Lung (tissue), 12 donors: ENCODE data around the gene TINCR. TPM values are rescaled to one million over a fixed set of nuclear protein-coding genes. Genes with fewer than 3 reads are reported as not detected.

Experiments
- ATAC-seq: fragments of 200-7000 bp; cut with Tn5 transposase; one replicate; pipeline ENCODE4 v1.9.1; 2020; ENCODE audit warnings: moderate number of reproducible peaks; ENCODE audit not compliant: insufficient read depth, low FRiP score
- DNase-seq, 3 donors: peaks; one replicate each; pipeline ENCODE4 v3.0.0-alpha.2; 2013 to 2017
- H3K27ac ChIP-seq, 2 donors: one replicate each; pipeline ENCODE4 v1.5.1; 2013; ENCODE audit warnings: mild to moderate bottlenecking in 2 of 2, moderate library complexity in 2 of 2, control low read depth in 1 of 2, inconsistent platforms in 1 of 2, low read depth in 1 of 2, low read length in 1 of 2
- H3K27me3 ChIP-seq, 3 donors: one replicate each; pipeline ENCODE4 v1.5.1; 2013; ENCODE audit warnings: low read length in 2 of 3; ENCODE audit not compliant: control insufficient read depth in 3 of 3, insufficient read depth in 3 of 3
- H3K36me3 ChIP-seq, 4 donors: one replicate each; pipeline ENCODE4 v1.5.1; 2013; ENCODE audit warnings: low read length in 4 of 4, mild to moderate bottlenecking in 1 of 4, moderate library complexity in 1 of 4; ENCODE audit not compliant: control insufficient read depth in 4 of 4, insufficient read depth in 4 of 4
- H3K4me1 ChIP-seq, 5 donors: one replicate each; pipeline ENCODE4 v1.5.1; 2013; ENCODE audit warnings: low read length in 5 of 5, mild to moderate bottlenecking in 2 of 5, moderate library complexity in 1 of 5; ENCODE audit not compliant: control insufficient read depth in 5 of 5, insufficient read depth in 5 of 5
- H3K4me3 ChIP-seq: one replicate; pipeline ENCODE4 v1.5.1; 2013; ENCODE audit warnings: mild to moderate bottlenecking, control low read depth, moderate library complexity
- H3K9ac ChIP-seq, 2 donors: one replicate each; pipeline ENCODE4 v1.5.1; 2013; ENCODE audit warnings: low read length in 2 of 2, control low read depth in 1 of 2; ENCODE audit not compliant: insufficient read depth in 1 of 2
- H3K9me3 ChIP-seq, 4 donors: one replicate each; pipeline ENCODE4 v1.5.1; 2013; ENCODE audit warnings: low read length in 3 of 4, mild to moderate bottlenecking in 1 of 4, moderate library complexity in 1 of 4; ENCODE audit not compliant: control insufficient read depth in 4 of 4, insufficient read depth in 3 of 4
- WGBS, 2 donors: extraction: QIAGEN DNeasy Blood & Tissue Kit; methylation state at CpG; one replicate each; pipeline ENCODE4 v1.1.7; 2013; 5-methylcytosine and 5-hydroxymethylcytosine counted together
- polyA plus RNA-seq, 2 donors: library from polyadenylated mRNA; stranded (reverse); fragments of 200-250 nt; gene quantifications; one replicate each; pipeline ENCODE4 v1.2.1, GENCODE V29; 2013
- total RNA-seq, 2 donors: library from RNA; depleted of rRNA in 1 of 2; stranded (reverse); fragments of >200 nt in 1 of 2; gene quantifications; one replicate each; pipeline ENCODE4 v1.2.1, GENCODE V29; 2014 to 2021
- TF ChIP-seq, protein P1 (sequence below): IDR thresholded peaks from 2 replicates; pipeline ENCODE4 v1.5.1; 2012; ENCODE audit warnings: mild to moderate bottlenecking; ENCODE audit errors: control extremely low read depth, extremely low read depth
- donor health status: control.
- donor health status: control.
- donor health status: Bipolar disorder and iron deficiency.
- donor health status: healthy.
- donor health status: DM: yes; HTN: yes; CAD: no.

TINCR gene
- total and polyA plus RNA-seq, 4 donors = 1.0 to 2.0 (median 1.9) TPM

DNA sequence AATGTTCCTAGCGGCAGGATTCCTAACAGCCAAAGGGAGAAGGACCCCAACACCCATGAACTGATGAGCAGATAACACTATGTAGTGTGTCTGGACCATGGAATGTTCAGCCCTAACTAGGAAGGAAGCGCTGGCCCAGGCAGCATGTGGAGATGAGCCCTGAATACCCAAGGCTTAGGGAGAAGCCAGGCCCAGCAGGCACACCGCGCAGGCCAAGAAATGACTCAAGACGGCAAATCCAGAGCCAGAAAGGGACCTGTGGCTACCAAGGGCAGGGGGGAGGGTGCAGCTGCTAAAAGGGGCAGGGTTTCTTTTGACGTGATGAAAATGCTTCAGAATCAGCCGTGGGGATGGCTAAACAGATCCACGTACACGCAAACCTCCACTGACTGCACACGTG is 20.7 kb upstream of the TINCR start:
- no peak for ATAC-seq
- Histone ChIP-seq H3K36me3 (peaks cover 19 to 69% (median 42%) of the 10 kb centered on the region in 4 donors), H3K4me1 (peaks cover 0 to 12% (median 2%) of the 10 kb centered on the region in 5 donors), H3K27me3 (no peaks in the 10 kb centered on the region), H3K9ac (no peak overlapping the region), H3K4me3 (no peak overlapping the region), H3K9me3 (no peaks in the 10 kb centered on the region), H3K27ac (no peak overlapping the region)
- TF ChIP-seq, protein P1, sequence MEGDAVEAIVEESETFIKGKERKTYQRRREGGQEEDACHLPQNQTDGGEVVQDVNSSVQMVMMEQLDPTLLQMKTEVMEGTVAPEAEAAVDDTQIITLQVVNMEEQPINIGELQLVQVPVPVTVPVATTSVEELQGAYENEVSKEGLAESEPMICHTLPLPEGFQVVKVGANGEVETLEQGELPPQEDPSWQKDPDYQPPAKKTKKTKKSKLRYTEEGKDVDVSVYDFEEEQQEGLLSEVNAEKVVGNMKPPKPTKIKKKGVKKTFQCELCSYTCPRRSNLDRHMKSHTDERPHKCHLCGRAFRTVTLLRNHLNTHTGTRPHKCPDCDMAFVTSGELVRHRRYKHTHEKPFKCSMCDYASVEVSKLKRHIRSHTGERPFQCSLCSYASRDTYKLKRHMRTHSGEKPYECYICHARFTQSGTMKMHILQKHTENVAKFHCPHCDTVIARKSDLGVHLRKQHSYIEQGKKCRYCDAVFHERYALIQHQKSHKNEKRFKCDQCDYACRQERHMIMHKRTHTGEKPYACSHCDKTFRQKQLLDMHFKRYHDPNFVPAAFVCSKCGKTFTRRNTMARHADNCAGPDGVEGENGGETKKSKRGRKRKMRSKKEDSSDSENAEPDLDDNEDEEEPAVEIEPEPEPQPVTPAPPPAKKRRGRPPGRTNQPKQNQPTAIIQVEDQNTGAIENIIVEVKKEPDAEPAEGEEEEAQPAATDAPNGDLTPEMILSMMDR = no peak
- WGBS, 2 donors = 91% methylated on average over 10 of the region's 10 CpGs
- no peak for DNase-seq

DNA sequence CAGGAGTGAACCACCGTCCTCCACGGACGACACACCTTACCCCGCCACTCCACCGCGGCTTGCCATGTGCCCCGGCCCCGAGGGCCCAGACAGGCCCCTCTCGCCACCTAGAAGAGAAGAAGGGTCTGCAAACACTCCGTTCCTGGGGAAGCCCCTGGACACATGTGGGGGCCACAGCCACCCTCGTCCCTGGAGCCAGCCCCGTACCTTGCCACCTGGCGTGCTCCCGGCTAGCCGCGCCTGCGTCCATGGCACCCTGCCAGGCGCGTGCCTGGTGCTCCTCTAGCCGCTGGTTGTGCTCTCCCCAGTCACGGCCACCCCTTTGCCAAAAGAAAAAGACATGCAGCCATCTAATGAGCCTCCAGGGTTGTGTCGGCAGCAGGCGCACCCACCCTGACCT is 19.9 kb upstream of the TINCR start:
- Histone ChIP-seq H3K27me3 (no peaks in the 10 kb centered on the region), H3K4me1 (peaks cover 0 to 12% (median 2%) of the 10 kb centered on the region in 5 donors), H3K36me3 (peaks cover 12 to 64% (median 34%) of the 10 kb centered on the region in 4 donors), H3K27ac (no peak overlapping the region), H3K9ac (no peak overlapping the region), H3K9me3 (no peaks in the 10 kb centered on the region), H3K4me3 (no peak overlapping the region)
- DNase-seq (no peak), ATAC-seq (no peak)
- 90 to 92% methylated on average over 23 of the region's 23 CpGs for WGBS, 2 donors
- TF ChIP-seq, protein P1 = no peak

DNA sequence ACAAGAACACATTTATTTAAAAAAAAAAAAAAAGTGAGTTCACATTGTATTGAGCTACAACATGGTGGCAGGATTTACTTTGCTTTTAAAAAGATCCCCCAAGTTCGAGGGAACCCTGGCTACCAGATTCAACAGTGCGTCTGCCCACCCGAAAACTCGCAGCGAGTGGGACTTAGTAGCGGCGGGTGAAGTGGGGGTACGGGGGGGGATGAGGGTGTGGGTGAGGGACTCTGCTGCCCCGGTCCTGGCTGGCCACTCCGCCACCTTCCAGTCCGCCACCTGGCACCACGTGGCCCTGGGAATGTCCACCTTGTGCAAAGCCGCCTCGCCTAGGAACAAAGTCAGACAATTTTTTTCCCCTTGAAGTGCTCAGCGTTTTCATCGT is 19.3 kb upstream of the TINCR start:
- Histone ChIP-seq H3K27me3 (no peaks in the 10 kb centered on the region), H3K4me3 (no peak overlapping the region), H3K4me1 (peaks cover 0 to 12% (median 2%) of the 10 kb centered on the region in 5 donors), H3K27ac (no peak overlapping the region), H3K9ac (no peak overlapping the region), H3K36me3 (peaks cover 11 to 58% (median 29%) of the 10 kb centered on the region in 4 donors), H3K9me3 (no peaks in the 10 kb centered on the region)
- ATAC-seq = no peak
- DNase-seq = no peak
- WGBS, 2 donors = 96 to 97% methylated on average over 16 of the region's 16 CpGs
- TF ChIP-seq, protein P1 = no peak
